Muscle layer of duodenum (tissue), 2 donors: ENCODE results near the gene LARP1B.
"Not testable (repeated sequence)": the region's sequence is repeated elsewhere in the genome, so short reads cannot be mapped to it uniquely, and the experiment has no call there.

Experiments used
- H3K27ac ChIP-seq: one replicate; pipeline ENCODE4 v1.7.0; 2013; ENCODE audit warnings: mild to moderate bottlenecking, low read length
- H3K27me3 ChIP-seq: one replicate; pipeline ENCODE4 v1.7.0; 2013; ENCODE audit warnings: low read depth, mild to moderate bottlenecking, control low read depth, low read length
- H3K36me3 ChIP-seq, 2 donors: one replicate each; pipeline ENCODE4 v1.7.0; 2013; ENCODE audit warnings: low read length in 2 of 2, control low read depth in 1 of 2, mild to moderate bottlenecking in 1 of 2; ENCODE audit not compliant: insufficient read depth in 2 of 2, control insufficient read depth in 1 of 2
- H3K4me1 ChIP-seq, 2 donors: one replicate each; pipeline ENCODE4 v1.7.0; 2013; ENCODE audit warnings: low read length in 2 of 2, mild to moderate bottlenecking in 2 of 2, control low read depth in 1 of 2, moderate library complexity in 1 of 2; ENCODE audit not compliant: insufficient read depth in 2 of 2, control insufficient read depth in 1 of 2
- H3K4me3 ChIP-seq, 2 donors: one replicate each; pipeline ENCODE4 v1.7.0; 2013; ENCODE audit warnings: low read length in 2 of 2, low read depth in 1 of 2, mild to moderate bottlenecking in 1 of 2
- H3K9me3 ChIP-seq, 2 donors: one replicate each; pipeline ENCODE4 v1.7.0; 2013; ENCODE audit warnings: low read length in 2 of 2, control low read depth in 1 of 2, mild to moderate bottlenecking in 1 of 2; ENCODE audit not compliant: control insufficient read depth in 1 of 2
- donor health status: healthy.

The LARP1B gene

GRCh38 chr4:128255906-128256305 lies 194.8 kb downstream of the LARP1B start:
- Histone ChIP-seq H3K9me3 (no peaks in the 10 kb centered on the region), H3K27me3 (no peaks in the 10 kb centered on the region), H3K4me3 (no peak overlapping the region), H3K27ac (no peak overlapping the region), H3K36me3 (no peaks in the 10 kb centered on the region), H3K4me1 (no peaks in the 10 kb centered on the region)

DNA sequence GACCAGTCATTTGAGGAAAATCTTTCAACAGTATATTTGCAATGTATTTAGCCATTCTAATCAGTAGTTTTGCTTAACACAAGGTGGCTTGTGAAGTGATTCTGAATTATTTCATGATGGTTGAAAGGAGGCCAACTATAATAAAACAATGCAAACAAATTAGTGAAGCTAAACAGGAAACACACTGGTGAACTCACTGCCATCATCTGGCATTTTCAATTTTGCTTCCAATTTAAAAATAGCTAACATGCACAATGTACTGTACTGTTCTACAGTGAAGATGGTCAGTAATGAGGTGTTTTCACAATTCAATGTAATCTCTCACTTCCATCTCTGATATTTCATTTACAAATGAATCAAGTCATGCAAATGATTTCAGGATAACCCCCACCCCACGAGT lies 195.4 kb downstream of the LARP1B start:
- no peak overlapping the region for H3K27ac ChIP-seq
- H3K4me3 ChIP-seq, result no peak overlapping the region
- H3K4me1 ChIP-seq, result no peaks in the 10 kb centered on the region
- H3K9me3 ChIP-seq, result no peaks in the 10 kb centered on the region
- no peaks in the 10 kb centered on the region for H3K36me3 ChIP-seq
- H3K27me3 ChIP-seq, result no peaks in the 10 kb centered on the region

DNA sequence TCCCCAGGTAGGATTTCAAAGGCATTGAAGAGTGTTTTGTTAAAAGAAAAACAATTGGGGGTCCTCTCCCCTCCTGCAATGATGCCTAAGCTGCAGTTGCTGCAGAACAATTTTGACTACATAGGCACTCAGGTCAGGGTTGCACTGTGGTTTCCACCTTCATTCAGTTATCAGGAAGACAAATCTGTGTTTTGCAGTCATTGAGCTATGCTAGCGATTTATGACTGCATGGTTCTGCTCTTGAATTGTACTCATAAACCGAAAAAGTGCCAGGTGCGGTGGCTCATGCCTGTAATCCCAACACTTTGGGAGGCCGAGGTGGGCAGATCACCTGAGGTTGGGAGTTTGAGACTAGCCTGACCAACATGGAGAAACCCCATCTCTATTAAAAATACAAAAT lies 197.1 kb downstream of the LARP1B start:
- H3K9me3 ChIP-seq, H3K4me1 ChIP-seq, H3K36me3 ChIP-seq, H3K27ac ChIP-seq, H3K4me3 ChIP-seq, H3K27me3 ChIP-seq: not testable (repeated sequence)

GRCh38 chr4:128259889-128260288 lies 198.8 kb downstream of the LARP1B start:
- H3K36me3 ChIP-seq, H3K27me3 ChIP-seq, H3K4me3 ChIP-seq, H3K27ac ChIP-seq, H3K9me3 ChIP-seq, H3K4me1 ChIP-seq: not testable (repeated sequence)
